COLO668 (cell line): ENCODE data around the gene PRIM2.
"Not testable (repeated sequence)": the region's sequence is repeated elsewhere in the genome, so short reads cannot be mapped to it uniquely, and the experiment has no call there.

Source experiments
- DNase-seq: peaks from one replicate; lab custom pipeline; 2025; ENCODE audit not compliant: unreplicated experiment; lab: John Stamatoyannopoulos, UW

Gene PRIM2

GRCh38 chr6:57362340-57362739 lies 44.9 kb downstream of the PRIM2 start:
- not testable (repeated sequence) for DNase-seq

- DNase-seq = not testable (repeated sequence)
These were observed 47.7 kb downstream of the PRIM2 start for GRCh38 chr6:57365076-57365583.

GRCh38 chr6:57368965-57369731 lies 51.7 kb downstream of the PRIM2 start:
- DNase-seq = not testable (repeated sequence)

- DNase-seq = not testable (repeated sequence)
These were observed 54.3 kb downstream of the PRIM2 start for GRCh38 chr6:57371779-57372178.

GRCh38 chr6:57374764-57375163 lies 57.3 kb downstream of the PRIM2 start:
- not testable (repeated sequence) for DNase-seq

- not testable (repeated sequence) for DNase-seq
These were observed 58.7 kb downstream of the PRIM2 start for GRCh38 chr6:57376083-57376482.

- DNase-seq = not testable (repeated sequence)
These were observed 71.7 kb downstream of the PRIM2 start for GRCh38 chr6:57389038-57389592.

- not testable (repeated sequence) for DNase-seq
These were observed 73.4 kb downstream of the PRIM2 start for GRCh38 chr6:57390818-57391217.

GRCh38 chr6:57392047-57392446 lies 74.6 kb downstream of the PRIM2 start:
- not testable (repeated sequence) for DNase-seq

GRCh38 chr6:57419341-57419740 lies 101.9 kb downstream of the PRIM2 start:
- DNase-seq = not testable (repeated sequence)

GRCh38 chr6:57421503-57421902 lies 104.1 kb downstream of the PRIM2 start:
- no peak for DNase-seq

- DNase-seq = no peak
These were observed 106.0 kb downstream of the PRIM2 start for GRCh38 chr6:57423468-57423867.

GRCh38 chr6:57431742-57432141 lies 114.3 kb downstream of the PRIM2 start:
- not testable (repeated sequence) for DNase-seq

- no peak for DNase-seq
These were observed 114.7 kb downstream of the PRIM2 start for GRCh38 chr6:57432157-57432556.

GRCh38 chr6:57432919-57433684 lies 115.7 kb downstream of the PRIM2 start:
- no peak for DNase-seq

- not testable (repeated sequence) for DNase-seq
These were observed 116.4 kb downstream of the PRIM2 start for GRCh38 chr6:57433790-57434189.

- no peak for DNase-seq
These were observed 117.5 kb downstream of the PRIM2 start for GRCh38 chr6:57434944-57435343.

GRCh38 chr6:57435475-57436160 lies 118.2 kb downstream of the PRIM2 start:
- no peak for DNase-seq

- not testable (repeated sequence) for DNase-seq
These were observed 123.3 kb downstream of the PRIM2 start for GRCh38 chr6:57440735-57441134.

- not testable (repeated sequence) for DNase-seq
These were observed 124.7 kb downstream of the PRIM2 start for GRCh38 chr6:57442133-57442532.

GRCh38 chr6:57443181-57443580 lies 125.8 kb downstream of the PRIM2 start:
- DNase-seq = not testable (repeated sequence)
